ENCODE measurements around the gene GALNT1.

GRCh38 chr18:35577045-35577848 is 4.3 kb upstream of the GALNT1 start:
- TF ChIP-seq CTCF (IDR thresholded peaks at IDR 0.05 in 4 of 5, conservative IDR thresholded peaks at IDR 0.05 in 1 of 5) (no peak), POLR2A (IDR thresholded peaks at IDR 0.05) (no peak)

All from gastrocnemius medialis (tissue), 4 donors.